IMR-90 (cell line): ENCODE data around the gene CNP. TPM values are rescaled to one million over a fixed set of nuclear protein-coding genes. Genes with fewer than 3 reads are reported as not detected.

Source experiments
- ATAC-seq: fragments of 200-7000 bp; cut with Tn5 transposase; 2 replicates; pipeline ENCODE4 v1.9.1; 2020; ENCODE audit warnings: low read depth, mild to moderate bottlenecking, moderate library complexity
- BruUV-seq: library from RNA; stranded (reverse); fragments of 400-500 nt; replicated peaks from 2 replicates; lab custom pipeline; 2021; lab: Mats Ljungman, UMichigan
- CTCF ChIA-PET: fragments of 300-600 bp; formaldehyde crosslinking; extraction: SDS; loops from one replicate; lab custom pipeline; 2021; ENCODE audit warnings: antibody characterized with exemption; lab: Yijun Ruan, JAX
- POLR2A ChIA-PET: fragments of 300-600 bp; sonication (Branson Sonifier 250); formaldehyde crosslinking; loops from one replicate; lab custom pipeline; 2022; ENCODE audit warnings: antibody characterized with exemption; ENCODE audit not compliant: unreplicated experiment; lab: Charles Lee
- DNase-seq: peaks from one replicate; pipeline ENCODE4 v3.0.0; 2013
- H2AFZ ChIP-seq: replicated peaks from 2 replicates; pipeline ENCODE3; 2013; ENCODE audit warnings: low read length, mild to moderate bottlenecking; ENCODE audit not compliant: poor library complexity
- H2AK5ac ChIP-seq: 2 replicates; pipeline ENCODE4 v1.6.1; 2013; ENCODE audit warnings: low read depth, low read length, inconsistent platforms
- H2AK9ac ChIP-seq: replicated peaks from 2 replicates; pipeline ENCODE3; 2013; ENCODE audit warnings: mild to moderate bottlenecking, low read depth, low read length, moderate library complexity; ENCODE audit not compliant: poor library complexity
- H2BK120ac ChIP-seq: 2 replicates; pipeline ENCODE4 v1.6.1; 2013; ENCODE audit warnings: low read depth, low read length, inconsistent platforms
- H2BK15ac ChIP-seq: 3 replicates; pipeline ENCODE4 v1.6.1; 2013; ENCODE audit warnings: low read depth, low read length, inconsistent platforms
- H2BK20ac ChIP-seq: 2 replicates; pipeline ENCODE4 v1.6.1; 2013; ENCODE audit warnings: low read depth, mild to moderate bottlenecking, inconsistent platforms, low read length, moderate library complexity
- H2BK5ac ChIP-seq: 2 replicates; pipeline ENCODE4 v1.6.1; 2013; ENCODE audit warnings: mild to moderate bottlenecking, low read depth, low read length, inconsistent platforms; ENCODE audit not compliant: poor library complexity, severe bottlenecking
- H3K14ac ChIP-seq: replicated peaks from 2 replicates; pipeline ENCODE4 v1.6.1; 2013; ENCODE audit warnings: low read depth, low read length, inconsistent platforms
- H3K18ac ChIP-seq: 2 replicates; pipeline ENCODE4 v1.6.1; 2013; ENCODE audit warnings: low read depth, low read length, control low read depth
- H3K23ac ChIP-seq: 2 replicates; pipeline ENCODE4 v1.6.1; 2013; ENCODE audit warnings: low read depth, low read length, inconsistent platforms
- H3K27ac ChIP-seq: 2 replicates; pipeline ENCODE4 v1.5.1; 2013; ENCODE audit warnings: mild to moderate bottlenecking, control low read depth, low read length; ENCODE audit not compliant: insufficient read depth
- H3K27me3 ChIP-seq: 2 replicates; pipeline ENCODE4 v1.6.1; 2013; ENCODE audit warnings: low read length; ENCODE audit not compliant: control insufficient read depth, insufficient read depth
- H3K36me3 ChIP-seq: 2 replicates; pipeline ENCODE4 v1.6.1; 2013; ENCODE audit warnings: low read length, mixed read lengths; ENCODE audit not compliant: control insufficient read depth, insufficient read depth
- H3K4ac ChIP-seq: 2 replicates; pipeline ENCODE4 v1.6.1; 2013; ENCODE audit warnings: low read depth, low read length, inconsistent platforms
- H3K4me1 ChIP-seq: 2 replicates; pipeline ENCODE4 v1.6.1; 2013; ENCODE audit warnings: low read length, mixed read lengths; ENCODE audit not compliant: control insufficient read depth, insufficient read depth
- H3K4me2 ChIP-seq: 2 replicates; pipeline ENCODE4 v1.6.1; 2013; ENCODE audit warnings: low read depth, mild to moderate bottlenecking, control low read depth, low read length, moderate library complexity
- H3K4me3 ChIP-seq: 2 replicates; pipeline ENCODE4 v1.5.1; 2013; ENCODE audit warnings: low read depth, mild to moderate bottlenecking, control low read depth, low read length, moderate library complexity; ENCODE audit not compliant: insufficient read depth
- H3K56ac ChIP-seq: 2 replicates; pipeline ENCODE4 v1.6.1; 2013; ENCODE audit warnings: low read length, inconsistent platforms; ENCODE audit not compliant: insufficient read depth; ENCODE audit errors: extremely low read depth
- H3K79me1 ChIP-seq, 2 experiments: 2 replicates each; pipeline ENCODE4 v1.6.1; 2013; ENCODE audit warnings: low read length in 2 of 2, inconsistent platforms in 1 of 2, low read depth in 1 of 2
- H3K9ac ChIP-seq: 2 replicates; pipeline ENCODE4 v1.6.1; 2013; ENCODE audit warnings: low read depth, low read length, control low read depth
- H3K9me1 ChIP-seq: 2 replicates; pipeline ENCODE4 v1.6.1; 2013; ENCODE audit warnings: low read length, inconsistent platforms; ENCODE audit not compliant: insufficient read depth
- H3K9me3 ChIP-seq: 2 replicates; pipeline ENCODE4 v1.6.1; 2013; ENCODE audit warnings: low read length; ENCODE audit not compliant: control insufficient read depth, insufficient read depth
- H4K20me1 ChIP-seq: 2 replicates; pipeline ENCODE4 v1.6.1; 2013; ENCODE audit warnings: low read length, inconsistent platforms; ENCODE audit not compliant: insufficient read depth
- H4K5ac ChIP-seq: 2 replicates; pipeline ENCODE4 v1.6.1; 2013; ENCODE audit warnings: mild to moderate bottlenecking, low read depth, low read length, control low read depth
- H4K8ac ChIP-seq, 2 experiments: 2 replicates each; pipeline ENCODE4 v1.6.1; 2013; ENCODE audit warnings: low read depth in 2 of 2, low read length in 2 of 2, control low read depth in 1 of 2, inconsistent platforms in 1 of 2
- H4K91ac ChIP-seq: 2 replicates; pipeline ENCODE4 v1.6.1; 2013; ENCODE audit warnings: low read depth, low read length, inconsistent platforms; ENCODE audit not compliant: insufficient read depth
- BHLHE40 ChIP-seq: fragments of 150-350 bp; IDR thresholded peaks from 2 replicates; pipeline ENCODE4 v1.6.1; 2016; ENCODE audit warnings: mild to moderate bottlenecking, low read depth, low read length
- CEBPB ChIP-seq: IDR thresholded peaks from 2 replicates; pipeline ENCODE4 v1.6.1; 2012; ENCODE audit warnings: low read depth, low read length, improper control_type of control experiment
- ELK1 ChIP-seq: fragments of 150-350 bp; IDR thresholded peaks from 2 replicates; pipeline ENCODE4 v1.6.1; 2016; ENCODE audit warnings: low read depth, mild to moderate bottlenecking, low read length, moderate library complexity, borderline replicate concordance
- MAFK ChIP-seq: IDR thresholded peaks from 2 replicates; pipeline ENCODE4 v1.6.1; 2012; ENCODE audit warnings: low read depth, low read length, improper control_type of control experiment
- POLR2A ChIP-seq: IDR thresholded peaks from 2 replicates; pipeline ENCODE4 v1.6.1; 2012; ENCODE audit warnings: mild to moderate bottlenecking, low read depth, low read length
- RAD21 ChIP-seq: IDR thresholded peaks from 2 replicates; pipeline ENCODE4 v1.6.1; 2012; ENCODE audit warnings: low read length, improper control_type of control experiment
- USF2 ChIP-seq: fragments of 150-350 bp; IDR thresholded peaks from 2 replicates; pipeline ENCODE4 v1.6.1; 2017; ENCODE audit warnings: mild to moderate bottlenecking, antibody characterized with exemption, low read length, low read depth
- WGBS, 2 experiments: methylation state at CpG; one replicate each; pipeline versions ENCODE4 v1.1.5 to v1.1.7; 2013; ENCODE audit warnings: missing lambda C conversion rate in 2 of 2; ENCODE audit not compliant: insufficient read length in 1 of 2; ENCODE audit errors: extremely low coverage in 2 of 2; 5-methylcytosine and 5-hydroxymethylcytosine counted together
- dilution Hi-C: fragments of 300-500 bp; cut with HindIII; formaldehyde crosslinking; loops from one replicate; pipeline ENCODE4 v1.14.3; 2018; ENCODE audit warnings: low sequenced_read_pairs; ENCODE audit not compliant: unreplicated experiment
- in situ Hi-C: fragments of 300-500 bp; cut with MboI; formaldehyde crosslinking; loops from 3 replicates; pipeline ENCODE4 v1.14.3; 2019; ENCODE audit warnings: low sequenced_read_pairs, inconsistent platforms, mixed read lengths
- intact Hi-C: fragments of 100-400 bp; cut with micrococcal nuclease; formaldehyde crosslinking; loops from 2 replicates; pipeline ENCODE4 v1.10.0; 2022
- polyA plus RNA-seq, 3 experiments: library from polyadenylated mRNA; depleted of rRNA; stranded (reverse); fragments of >200 nt; gene quantifications; 2 replicates each; pipeline ENCODE4 v1.2.3, GENCODE V29; 2012; ENCODE audit warnings: low replicate concordance in 1 of 3
- total RNA-seq: library from RNA; depleted of rRNA; stranded (reverse); fragments of >200 nt; gene quantifications from 2 replicates; pipeline ENCODE4 v1.2.3, GENCODE V29; 2012

Gene CNP
- total and polyA plus RNA-seq, 2 of the 4 experiments (the other 2 are of a cell fraction), result 45.5 to 46.4 TPM

GRCh38 chr17:41989702-41990419 lies 23.3 kb downstream of the CNP start:
- dilution Hi-C loops (no loop called here), in situ Hi-C loops (no loop called here), intact Hi-C loops (no loop called here)
- ChIA-PET CTCF (interaction anchor here (1.1 kb wide), 1 partner anchor 30 kb away, joined by 3 read pairs; the partner anchor contains the start of gene NKIRAS2), POLR2A (no interaction called here)
- Histone ChIP-seq H2BK120ac (no peak overlapping the region), H4K20me1 (no peaks in the 10 kb centered on the region), H3K4ac (no peak overlapping the region), H3K27ac (no peak overlapping the region), H2AK5ac (no peak overlapping the region), H2BK20ac (no peak overlapping the region), H2BK5ac (no peak overlapping the region), H3K14ac (no peak overlapping the region), H4K91ac (no peak overlapping the region), H2AK9ac (no peak overlapping the region), H2AFZ (no peak overlapping the region), H4K5ac (no peak overlapping the region), H3K9ac (no peak overlapping the region), H3K9me3 (no peaks in the 10 kb centered on the region), H3K4me1 (peaks cover 2% of the 10 kb centered on the region; the same call in 1 of the 2 replicates), H3K4me2 (no peak overlapping the region), H3K27me3 (no peaks in the 10 kb centered on the region), H3K18ac (no peak overlapping the region), H3K36me3 (peaks cover 55% of the 10 kb centered on the region), H3K4me3 (no peak overlapping the region), H3K9me1 (no peaks in the 10 kb centered on the region), H4K8ac (no peak overlapping the region), H2BK15ac (no peak overlapping the region), H3K23ac (no peak overlapping the region), H3K56ac (no peak overlapping the region), H3K79me1 (peaks cover 34 to 43% of the 10 kb centered on the region in 2 experiments)
- no peak for TF ChIP-seq MAFK
- TF ChIP-seq BHLHE40, result no peak
- TF ChIP-seq POLR2A, result no peak
- TF ChIP-seq RAD21, result no peak
- no peak for TF ChIP-seq CEBPB
- TF ChIP-seq USF2, result no peak
- TF ChIP-seq ELK1, result no peak
- WGBS, 2 experiments, result 60% methylated on average over 1 of the region's 5 CpGs; no CpG with 5 or more reads in 1 of the 2 experiments
- DNase-seq (no peak), ATAC-seq (no peak)
- BruUV-seq, result no TSS peak
